Stimulated activated naive CD4-positive, alpha-beta T cell treated with Interleukin-2 at 50 U/mL for 16 hours (primary cell): Measurements from ENCODE around the gene SLC16A4.
"Not testable (repeated sequence)": the region's sequence is repeated elsewhere in the genome, so short reads cannot be mapped to it uniquely, and the experiment has no call there.

ENCODE experiments used
- DNase-seq: peaks from one replicate; lab custom pipeline; 2025; lab: John Stamatoyannopoulos, UW

Gene SLC16A4

GRCh38 chr1:110390692-110391245, at the start of gene SLC16A4:
Gene SLC16A4, minus strand, starts transcription at chr1:110391026. Its CDS starts 1,703 bp downstream, at chr1:110389323.
- DNase-seq: no peak

- not testable (repeated sequence) for DNase-seq
Observed at GRCh38 chr1:110439873-110440272, 49.0 kb upstream of the SLC16A4 start.

GRCh38 chr1:110438893-110439292, 48.1 kb upstream of the SLC16A4 start:
- DNase-seq: no peak

- DNase-seq: not testable (repeated sequence)
Observed at GRCh38 chr1:110437645-110438299, 46.9 kb upstream of the SLC16A4 start.

GRCh38 chr1:110436635-110437034, 45.8 kb upstream of the SLC16A4 start:
- no peak for DNase-seq

GRCh38 chr1:110434946-110435345, 44.1 kb upstream of the SLC16A4 start:
- no peak for DNase-seq

- no peak for DNase-seq
Observed at GRCh38 chr1:110433803-110434202, 43.0 kb upstream of the SLC16A4 start.

- no peak for DNase-seq
Observed at GRCh38 chr1:110433213-110433612, 42.4 kb upstream of the SLC16A4 start.

- no peak for DNase-seq
Observed at GRCh38 chr1:110430901-110431300, 40.1 kb upstream of the SLC16A4 start.

- DNase-seq: no peak
Observed at GRCh38 chr1:110430366-110430765, 39.5 kb upstream of the SLC16A4 start.

GRCh38 chr1:110428946-110429345, 38.1 kb upstream of the SLC16A4 start:
- no peak for DNase-seq

GRCh38 chr1:110426854-110427253, 36.0 kb upstream of the SLC16A4 start:
- DNase-seq: no peak

- DNase-seq: no peak
Observed at GRCh38 chr1:110425612-110426152, 34.9 kb upstream of the SLC16A4 start.

- no peak for DNase-seq
Observed at GRCh38 chr1:110424699-110425611, 34.1 kb upstream of the SLC16A4 start.

GRCh38 chr1:110420874-110421793, 30.3 kb upstream of the SLC16A4 start:
- DNase-seq: no peak

GRCh38 chr1:110420023-110420662, 29.3 kb upstream of the SLC16A4 start:
- DNase-seq: no peak

GRCh38 chr1:110418729-110419128, 27.9 kb upstream of the SLC16A4 start:
- no peak for DNase-seq

- not testable (repeated sequence) for DNase-seq
Observed at GRCh38 chr1:110413045-110413444, 22.2 kb upstream of the SLC16A4 start.

GRCh38 chr1:110412576-110412975, 21.8 kb upstream of the SLC16A4 start:
- peak; percentile 56 for DNase-seq

GRCh38 chr1:110411173-110411735, 20.4 kb upstream of the SLC16A4 start:
- no peak for DNase-seq

- no peak for DNase-seq
Observed at GRCh38 chr1:110409316-110409715, 18.5 kb upstream of the SLC16A4 start.
